Measurements from ENCODE around the gene DOCK8. TPM values are rescaled to one million over a fixed set of nuclear protein-coding genes. Genes with fewer than 3 reads are reported as not detected.

Gene DOCK8
- total and polyA plus RNA-seq, 10 of the 15 experiments (the other 5 are each of a cell fraction or from before 2014, with no cell fraction given): 35.4 to 100 (median 44.7) TPM

GRCh38 chr9:221989-222776 is 7.5 kb downstream of the DOCK8 start:
- ATAC-seq (no peak), FAIRE-seq (no peak), DNase-seq (ENCODE audit: low read depth, low spot score) (no peak)
- H3K4me3 ChIP-seq: no peak overlapping the region
- no peak overlapping the region for H3K9ac ChIP-seq (ENCODE audit: control insufficient read depth, insufficient read depth, low read length)
- H2AFZ ChIP-seq (ENCODE audit: control insufficient read depth, low read depth, low read length): no peak overlapping the region
- H3K27ac ChIP-seq (ENCODE audit: control insufficient read depth, insufficient read depth): no peak overlapping the region
- peaks cover 4% of the 10 kb centered on the region; the same call in 1 of the 2 replicates for H3K4me1 ChIP-seq (ENCODE audit: control insufficient read depth, insufficient read depth, low read length)
- BruUV-seq (replicated peaks): no TSS peak
- no peaks in the 10 kb centered on the region for H3K36me3 ChIP-seq (ENCODE audit: control insufficient read depth in 2 of 2, insufficient read depth in 2 of 2, low read length in 1 of 2)
- H3K27me3 ChIP-seq (replicated peaks in 1 of 2; ENCODE audit: control insufficient read depth in 2 of 2, insufficient read depth in 2 of 2, low read length in 1 of 2): no peaks in the 10 kb centered on the region; a peak in 2 of 4 replicates
- no peak for TF ChIP-seq SP1 (IDR thresholded peaks at IDR 0.05; ENCODE audit: low read depth, low read length)
- TF ChIP-seq PML (IDR thresholded peaks at IDR 0.05; ENCODE audit: low read length): no peak
- TF ChIP-seq ZNF622 (IDR thresholded peaks at IDR 0.05): no peak
- TF ChIP-seq REST (IDR thresholded peaks at IDR 0.05; ENCODE audit: low read depth, low read length): no peak
- no peak for TF ChIP-seq IRF3 (IDR thresholded peaks at IDR 0.05)
- TF ChIP-seq TCF7 (IDR thresholded peaks at IDR 0.05; ENCODE audit: borderline replicate concordance): no peak
- ChIA-PET RAD21 (ENCODE audit: unreplicated experiment) (interaction anchor here (0.7 kb wide), 1 partner anchor 41 kb away, joined by 3 read pairs; no protein-coding TSS in a partner anchor), CTCF (no interaction called here), SMC1A (ENCODE audit: uncharacterized antibody, unreplicated experiment) (no interaction called here), POLR2A (no interaction called here)
- 45% methylated on average over 6 of the region's 6 CpGs for WGBS (ENCODE audit: insufficient coverage, insufficient replicate concordance, low lambda C conversion rate, missing lambda C conversion rate)
- no peaks in the 10 kb centered on the region for H4K20me1 ChIP-seq (ENCODE audit: control insufficient read depth, insufficient read depth)
- intact Hi-C loops (cut with micrococcal nuclease; ENCODE audit: unreplicated experiment) (no loop called here), in situ Hi-C loops (cut with MboI) (no loop called here)
- no peaks in the 10 kb centered on the region for H3K9me3 ChIP-seq (replicated peaks; ENCODE audit: control insufficient read depth, insufficient read depth, low read length)
- H3K4me2 ChIP-seq (ENCODE audit: control insufficient read depth, insufficient read depth): no peak overlapping the region
- no peaks in the 10 kb centered on the region for H3K79me2 ChIP-seq (ENCODE audit: control insufficient read depth, insufficient read depth, low read length)

All from GM12878 (cell line).